NCI-H526 treated with DMSO at 0.1 percent for 48 hours (cell line): ENCODE data around the gene ACACB.

Source experiments
- DNase-seq: peaks from one replicate; lab custom pipeline; 2025; lab: John Stamatoyannopoulos, UW

ACACB gene

DNA sequence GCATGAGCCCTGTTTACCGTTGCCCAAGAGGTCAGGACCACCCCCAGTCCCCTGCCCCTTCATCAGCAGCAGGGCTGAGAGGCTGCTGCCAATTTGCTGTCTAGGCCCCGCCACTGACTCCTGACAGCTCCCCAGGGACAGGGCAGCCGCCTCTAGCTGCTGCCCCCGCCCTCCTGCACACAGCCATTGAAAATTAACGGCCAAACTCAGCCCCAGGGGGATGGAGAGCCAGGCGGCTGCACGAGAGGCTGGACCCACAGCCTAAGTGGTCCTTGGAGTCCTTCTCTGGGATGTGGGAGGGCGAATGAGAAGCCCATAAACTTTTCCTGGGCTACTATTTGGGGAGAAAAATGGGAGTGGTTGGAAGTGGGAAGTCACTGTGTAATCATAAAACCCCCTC, 188.1 kb downstream of the ACACB start:
- peak; percentile 64 for DNase-seq

DNA sequence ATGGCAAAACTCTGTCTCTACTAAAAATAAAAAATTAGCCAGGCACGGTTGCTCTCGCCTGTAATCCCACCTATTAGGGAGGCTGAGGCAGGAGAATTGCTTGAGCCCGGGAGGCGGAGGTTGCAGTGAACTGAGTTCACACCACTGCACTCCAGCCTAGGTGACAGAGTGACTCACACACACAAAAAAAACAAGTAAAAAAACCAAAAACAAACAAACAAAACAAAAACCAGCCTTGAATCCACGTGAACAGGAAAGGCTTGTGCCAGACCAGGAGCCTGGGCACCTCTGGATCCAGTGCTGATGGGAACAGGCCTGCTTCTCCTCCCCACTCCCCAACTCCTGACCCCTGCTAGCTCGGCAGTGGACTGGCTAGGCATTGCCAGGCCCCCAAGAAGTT, 189.2 kb downstream of the ACACB start:
- no peak for DNase-seq

DNA sequence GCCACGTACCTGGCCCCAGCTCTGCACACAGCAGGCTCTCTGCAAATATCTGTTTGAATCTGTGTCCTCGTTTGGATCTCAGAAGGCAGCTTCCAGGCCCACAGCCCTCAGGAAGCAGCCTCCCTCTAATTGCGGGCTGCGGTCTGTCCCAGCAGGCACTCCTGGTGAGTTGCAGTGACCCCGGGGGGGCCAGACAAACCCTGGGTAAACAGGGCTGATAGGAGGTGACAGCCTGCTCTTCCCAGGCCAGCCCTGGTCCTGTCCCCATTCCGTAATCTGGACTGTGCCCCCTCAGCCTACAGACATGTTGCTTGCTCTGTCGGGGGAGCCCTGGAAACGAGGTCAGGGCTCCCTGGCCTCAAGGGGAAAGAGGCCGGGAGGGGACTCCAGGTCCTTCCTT, 190.7 kb downstream of the ACACB start:
- DNase-seq: no peak

DNA sequence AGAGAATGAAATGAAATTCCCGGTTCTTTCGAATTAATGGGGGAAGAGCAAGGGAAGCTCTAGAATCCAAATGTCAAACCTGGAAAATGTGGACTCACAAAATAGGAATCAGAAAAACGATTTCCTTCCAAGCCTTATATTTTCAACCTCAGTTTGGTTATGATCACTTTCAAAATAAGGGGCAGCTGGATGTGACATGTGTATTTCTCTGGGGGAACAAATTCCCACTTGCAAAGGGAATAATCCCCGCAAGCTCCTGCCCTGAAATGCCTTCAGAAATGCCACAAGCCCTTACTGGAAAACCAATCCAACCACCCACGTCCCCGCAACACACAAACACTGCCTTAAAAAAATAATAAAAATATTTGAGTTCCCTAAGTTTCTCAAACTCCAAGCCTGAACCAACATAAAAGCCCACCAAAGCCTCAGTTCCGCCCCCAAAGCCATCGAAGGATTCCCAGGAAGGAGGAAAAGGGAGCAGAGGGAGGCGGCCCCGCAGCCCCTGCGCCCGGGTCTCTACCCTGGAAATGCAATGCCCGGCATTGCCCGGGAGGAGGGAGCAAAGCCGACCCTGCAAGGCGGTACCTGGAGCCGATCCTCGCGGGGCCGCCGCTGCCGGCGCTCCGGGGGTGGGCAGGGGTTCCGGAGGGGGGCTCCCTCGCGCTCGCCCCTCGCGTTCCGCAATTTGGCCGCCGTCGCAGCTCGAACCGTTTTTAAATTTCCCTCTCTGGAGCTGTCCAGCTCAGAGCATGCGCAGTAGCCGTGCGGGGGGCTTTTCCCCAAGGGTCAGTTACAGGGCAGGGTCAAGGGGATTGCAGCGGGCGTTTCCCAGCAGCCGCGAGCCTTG, 192.4 kb downstream of the ACACB start, which contains the start of gene FOXN4:
TSS of gene FOXN4 (minus strand) at position 751 of the 847 bp plus-strand sequence. CDS start 963 bp downstream, outside the sequence.
- peak; percentile 26 for DNase-seq

DNA sequence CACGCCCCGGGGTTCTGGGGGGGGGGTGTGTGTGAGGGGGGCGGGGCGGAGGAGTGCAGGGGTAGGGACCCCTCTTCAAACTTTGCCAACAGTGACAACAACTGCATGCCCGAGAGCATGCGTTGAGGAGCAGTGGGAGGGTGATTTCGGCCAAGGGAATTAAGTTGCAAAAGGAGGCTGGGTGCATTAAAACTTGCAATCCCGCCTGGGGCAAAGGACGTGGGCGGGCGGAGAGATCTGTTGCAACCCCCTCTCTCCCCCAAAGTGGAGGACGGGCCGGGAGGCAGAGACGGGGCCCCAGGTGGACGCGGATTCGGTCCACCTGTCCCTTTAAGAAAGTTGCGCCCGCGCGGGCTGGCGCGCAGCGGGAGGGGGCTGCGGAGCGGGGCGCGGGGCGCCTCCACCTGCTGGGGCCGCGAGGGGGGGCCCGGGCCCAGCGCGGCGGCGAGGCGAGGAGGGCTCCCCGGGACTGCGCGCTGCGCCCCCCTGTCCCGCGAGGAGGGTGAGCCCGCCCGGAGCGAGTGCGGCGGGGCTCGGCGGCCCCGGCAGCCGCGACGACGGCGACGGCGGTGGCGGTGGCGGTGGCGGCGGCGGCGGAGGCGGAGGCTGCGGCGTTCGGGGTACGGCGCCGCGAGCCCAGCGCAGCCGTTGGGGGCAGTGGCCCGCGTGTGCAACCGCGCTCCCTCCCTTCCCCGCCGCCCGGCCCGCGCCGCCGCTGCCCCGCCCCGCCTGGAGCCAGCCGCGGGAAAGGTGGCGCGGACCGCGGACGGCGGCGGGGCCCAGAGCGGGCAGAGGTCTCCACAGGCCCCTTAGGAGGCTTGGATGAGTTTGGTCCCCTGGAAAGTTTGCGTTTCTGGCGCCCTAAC, 193.2 kb downstream of the ACACB start:
- DNase-seq: peak; percentile 23

DNA sequence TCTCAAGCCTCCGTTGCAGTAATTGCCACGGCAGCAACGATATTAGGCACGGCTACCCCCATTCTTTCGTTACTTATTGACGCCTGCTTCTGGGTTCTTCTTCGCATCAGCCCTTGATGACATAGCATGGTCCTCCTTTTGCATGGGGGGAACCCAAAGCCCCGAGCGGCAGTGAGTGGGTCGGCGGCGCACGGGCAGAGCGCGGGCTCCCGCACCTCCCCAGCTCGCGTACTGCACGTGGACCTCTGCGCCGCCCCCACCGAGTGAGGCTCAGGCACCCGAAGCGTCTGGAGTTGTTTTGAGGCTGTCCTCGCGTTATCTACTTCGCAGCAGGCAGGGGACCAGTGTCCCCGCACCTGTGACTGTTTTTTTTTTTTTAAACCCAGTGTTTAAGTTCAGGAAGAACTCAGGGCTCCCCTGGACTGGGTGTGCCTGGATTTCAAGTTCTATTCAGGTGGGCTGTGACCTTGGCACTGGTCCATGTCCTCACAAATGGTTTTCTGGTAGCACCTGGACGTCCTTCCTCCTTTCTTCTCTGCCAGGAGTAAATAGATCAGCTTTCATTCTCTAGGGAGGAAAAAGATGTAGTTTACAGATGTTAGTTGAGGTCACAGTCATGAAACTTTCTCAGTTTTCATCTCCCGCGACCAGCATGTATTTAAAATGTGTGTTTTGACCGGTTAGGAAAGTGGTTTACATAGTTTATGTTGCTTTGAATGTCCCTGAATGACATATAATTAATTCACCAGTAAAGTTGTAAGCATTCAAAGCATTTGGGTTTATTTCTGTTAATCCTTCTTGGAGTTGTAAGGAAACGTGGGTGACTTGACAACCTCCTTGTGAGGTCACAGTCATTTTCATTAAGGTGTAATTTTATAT, 194.1 kb downstream of the ACACB start:
- DNase-seq: peak; percentile 41
